K562 (cell line): ENCODE data around the gene DNAJC17. TPM values are rescaled to one million over a fixed set of nuclear protein-coding genes. Genes with fewer than 3 reads are reported as not detected.
A peak's percentile ranks its signal among the peaks of the same experiment; 100 is the strongest.

Experiments used
- AFF1 ChIP-seq, 2 experiments: fragments of 450-650 bp; IDR thresholded peaks; 2 replicates each; pipeline ENCODE4 v1.6.1; 2018; ENCODE audit warnings: mild to moderate bottlenecking in 2 of 2, low read depth in 1 of 2; ENCODE audit not compliant: partially characterized antibody in 2 of 2
- CBFA2T3 ChIP-seq: fragments of 450-650 bp; IDR thresholded peaks from 2 replicates; pipeline ENCODE4 v1.6.1; 2017
- HDAC3 ChIP-seq: fragments of 450-650 bp; IDR thresholded peaks from 2 replicates; pipeline ENCODE4 v1.6.1; 2018; ENCODE audit warnings: borderline replicate concordance, mild to moderate bottlenecking, moderate library complexity; ENCODE audit not compliant: partially characterized antibody
- IRF9 ChIP-seq: fragments of 450-650 bp; IDR thresholded peaks from 2 replicates; pipeline ENCODE4 v1.6.1; 2016; ENCODE audit warnings: missing biosample characterization, missing genetic modification characterization
- NR2C2 ChIP-seq, 2 experiments: fragments of 200-800 bp in 1 of 2; sonication (Bioruptor generic) in 1 of 2; sonication (generic) in 1 of 2; formaldehyde crosslinking in 1 of 2; IDR thresholded peaks; 2 replicates each; pipeline versions ENCODE4 v1.6.1 to v1.8.0; 2016 to 2022; ENCODE audit warnings: mild to moderate bottlenecking in 1 of 2, missing compliant biosample characterization in 1 of 2, missing genetic modification characterization in 1 of 2, missing genetic modification reagents in 1 of 2
- RBM22 ChIP-seq: fragments of 200-400 bp; formaldehyde crosslinking; IDR thresholded peaks from 2 replicates; pipeline ENCODE4 v1.6.1; 2018; ENCODE audit warnings: low read length, low read depth; ENCODE audit not compliant: poor library complexity, severe bottlenecking
- polyA plus RNA-seq, 8 experiments: library from polyadenylated mRNA; depleted of rRNA in 4 of 8; stranded (reverse) in 5 of 8; unstranded in 3 of 8; fragments of >200 nt; fragmentation: Nextera tagmentation in 2 of 8; fragmentation: Illumina TruSeq in 1 of 8; extraction: Ambion mirVana in 2 of 8; extraction: Trizol in 1 of 8; gene quantifications; 2 replicates each; pipeline versions ENCODE4 v1.2.1 to v1.2.3, GENCODE V29; 2011 to 2014; ENCODE audit warnings: inconsistent platforms in 1 of 8, missing spikeins in 1 of 8
- total RNA-seq, 7 experiments: library from RNA; depleted of rRNA in 6 of 7; stranded (reverse); fragments of >200 nt in 6 of 7; fragmentation: Illumina TruSeq in 2 of 7; extraction: Trizol in 2 of 7; gene quantifications; 2 replicates each; pipeline versions ENCODE4 v1.2.1 to v1.2.3, GENCODE V29; 2011 to 2021; ENCODE audit warnings: low replicate concordance in 1 of 7
- TF ChIP-seq, protein P1 (sequence below), 2 experiments: fragments of 450-650 bp; IDR thresholded peaks; 2 replicates each; pipeline ENCODE4 v1.6.1; 2016; ENCODE audit warnings: mild to moderate bottlenecking in 2 of 2, borderline replicate concordance in 1 of 2, low read depth in 1 of 2, moderate library complexity in 1 of 2
- TF ChIP-seq, protein P2 (sequence below): sonication (generic); formaldehyde crosslinking; IDR thresholded peaks from 2 replicates; pipeline ENCODE4 v1.8.0; 2022; ENCODE audit warnings: mild to moderate bottlenecking, missing genetic modification reagents, borderline replicate concordance

The DNAJC17 gene
- total and polyA plus RNA-seq, 9 of the 15 experiments (the other 6 are each of a cell fraction or from before 2014, with no cell fraction given) = 2.4 to 79.4 (median 44.2) TPM

DNA sequence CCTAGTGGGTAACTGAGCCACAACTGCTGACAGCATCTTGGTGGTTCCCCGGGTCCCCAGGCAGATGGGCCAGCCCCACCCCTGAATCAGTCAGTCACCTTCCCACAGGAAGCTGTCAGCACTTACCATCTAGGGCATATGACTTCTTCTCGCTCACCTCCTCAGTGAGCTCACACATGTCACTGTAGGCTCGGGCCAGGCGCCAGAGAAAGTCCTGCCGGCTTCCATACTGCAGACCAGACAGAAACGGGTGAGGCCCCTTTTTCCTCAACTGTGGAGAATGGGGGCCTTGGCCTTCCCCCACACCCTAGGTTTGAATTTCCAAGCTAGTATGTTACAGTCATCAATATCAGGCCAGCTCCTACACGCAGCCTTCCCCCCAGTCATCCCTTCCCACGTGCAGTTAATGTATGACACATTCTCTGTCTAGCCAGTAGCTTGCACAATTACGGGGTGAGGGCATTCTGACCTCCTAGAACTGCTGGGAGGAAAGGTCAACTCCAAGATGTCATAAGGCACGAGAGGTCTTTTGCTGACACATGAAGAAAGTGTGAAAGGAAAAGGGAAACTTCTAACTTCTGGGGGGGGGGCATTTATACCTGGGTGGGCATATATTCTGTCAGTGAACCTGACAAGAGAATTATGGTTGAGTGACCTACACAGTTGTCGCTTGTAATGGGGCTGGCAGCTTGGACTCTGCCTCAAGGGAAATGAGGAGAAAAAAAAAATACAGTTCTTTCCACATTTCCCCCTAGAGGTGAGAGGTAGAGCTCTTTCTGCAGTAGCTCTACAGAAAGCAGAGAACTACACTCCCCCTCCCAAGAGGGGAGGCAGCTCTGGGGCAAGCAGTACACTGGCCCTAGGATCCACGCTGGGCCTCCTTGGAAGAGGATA, 63.1 kb downstream of the DNAJC17 start (continued):
- TF ChIP-seq, protein P1, sequence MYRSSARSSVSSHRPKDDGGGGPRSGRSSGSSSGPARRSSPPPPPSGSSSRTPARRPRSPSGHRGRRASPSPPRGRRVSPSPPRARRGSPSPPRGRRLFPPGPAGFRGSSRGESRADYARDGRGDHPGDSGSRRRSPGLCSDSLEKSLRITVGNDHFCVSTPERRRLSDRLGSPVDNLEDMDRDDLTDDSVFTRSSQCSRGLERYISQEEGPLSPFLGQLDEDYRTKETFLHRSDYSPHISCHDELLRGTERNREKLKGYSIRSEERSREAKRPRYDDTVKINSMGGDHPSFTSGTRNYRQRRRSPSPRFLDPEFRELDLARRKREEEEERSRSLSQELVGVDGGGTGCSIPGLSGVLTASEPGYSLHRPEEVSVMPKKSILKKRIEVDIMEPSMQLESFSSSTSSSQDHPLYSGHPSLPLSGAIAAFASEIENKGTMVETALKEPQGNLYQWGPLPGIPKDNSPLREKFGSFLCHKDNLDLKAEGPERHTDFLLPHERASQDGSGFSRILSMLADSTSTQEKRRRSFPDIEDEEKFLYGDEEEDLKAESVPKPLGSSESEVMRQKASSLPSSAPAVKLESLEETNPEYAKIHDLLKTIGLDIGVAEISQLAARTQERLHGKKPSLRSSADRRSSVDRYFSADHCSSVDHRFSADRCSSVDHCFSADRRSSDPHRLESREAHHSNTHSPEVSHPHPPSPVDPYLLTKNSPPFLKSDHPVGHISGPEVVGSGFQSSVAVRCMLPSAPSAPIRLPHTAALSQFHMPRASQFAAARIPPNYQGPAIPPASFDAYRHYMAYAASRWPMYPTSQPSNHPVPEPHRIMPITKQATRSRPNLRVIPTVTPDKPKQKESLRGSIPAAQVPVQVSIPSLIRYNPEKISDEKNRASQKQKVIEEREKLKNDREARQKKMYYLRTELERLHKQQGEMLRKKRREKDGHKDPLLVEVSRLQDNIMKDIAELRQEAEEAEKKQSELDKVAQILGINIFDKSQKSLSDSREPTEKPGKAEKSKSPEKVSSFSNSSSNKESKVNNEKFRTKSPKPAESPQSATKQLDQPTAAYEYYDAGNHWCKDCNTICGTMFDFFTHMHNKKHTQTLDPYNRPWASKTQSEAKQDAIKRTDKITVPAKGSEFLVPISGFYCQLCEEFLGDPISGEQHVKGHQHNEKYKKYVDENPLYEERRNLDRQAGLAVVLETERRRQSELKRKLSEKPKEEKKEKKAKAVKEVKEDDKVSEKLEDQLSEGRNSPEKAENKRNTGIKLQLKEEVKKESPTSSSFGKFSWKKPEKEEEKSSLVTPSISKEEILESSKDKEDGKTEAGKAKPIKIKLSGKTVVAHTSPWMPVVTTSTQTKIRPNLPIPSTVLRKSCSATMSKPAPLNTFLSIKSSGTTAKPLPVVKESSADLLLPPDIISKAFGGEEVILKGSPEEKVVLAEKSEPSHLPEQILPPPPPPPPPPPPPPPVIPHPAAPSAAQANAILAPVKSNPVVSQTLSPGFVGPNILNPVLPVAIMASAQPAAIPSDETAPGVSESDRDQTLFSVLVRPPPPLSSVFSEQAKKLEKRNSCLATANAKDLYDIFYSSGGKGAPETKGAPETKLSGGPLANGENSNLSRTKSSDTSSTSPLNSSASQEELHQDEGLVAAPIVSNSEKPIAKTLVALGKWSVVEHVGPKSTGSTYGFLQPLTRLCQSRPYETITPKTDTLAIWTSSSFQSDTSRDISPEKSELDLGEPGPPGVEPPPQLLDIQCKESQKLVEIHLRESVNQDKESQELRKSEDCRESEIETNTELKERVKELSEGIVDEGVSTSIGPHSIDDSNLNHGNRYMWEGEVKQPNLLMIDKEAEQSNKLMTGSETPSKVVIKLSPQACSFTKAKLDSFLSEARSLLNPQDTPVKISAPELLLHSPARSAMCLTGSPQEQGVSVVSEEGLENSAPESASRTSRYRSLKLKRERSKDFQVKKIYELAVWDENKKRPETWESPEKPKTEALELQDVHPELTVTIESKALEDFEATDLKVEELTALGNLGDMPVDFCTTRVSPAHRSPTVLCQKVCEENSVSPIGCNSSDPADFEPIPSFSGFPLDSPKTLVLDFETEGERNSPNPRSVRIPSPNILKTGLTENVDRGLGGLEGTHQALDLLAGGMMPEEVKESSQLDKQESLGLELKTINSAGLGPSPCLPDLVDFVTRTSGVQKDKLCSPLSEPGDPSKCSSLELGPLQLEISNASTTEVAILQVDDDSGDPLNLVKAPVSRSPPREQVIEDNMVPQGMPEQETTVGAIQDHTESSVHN (IDR thresholded peaks at IDR 0.05; ENCODE audit: borderline replicate concordance in 1 of 2, low read depth in 1 of 2) = 0 out of 4 replicates have a peak, but pooled peaks of 1 of the 2 experiments have one; percentile 61
- TF ChIP-seq IRF9 (tag) (0 out of 2 replicates have a peak, but pooled peaks have one; percentile 31), CBFA2T3 (peak; percentile 47; the same call in 1 of the 2 replicates), AFF1 (IDR thresholded peaks at IDR 0.05; ENCODE audit: low read depth in 1 of 2, partially characterized antibody in 2 of 2) (no peak), RBM22 (no peak), HDAC3 (peak; percentile 75), NR2C2 (CRISPR knock-in tag; IDR thresholded peaks at IDR 0.05) (no peak), NR2C2 (tag; IDR thresholded peaks at IDR 0.05) (peak; percentile 90)
- TF ChIP-seq, protein P2, sequence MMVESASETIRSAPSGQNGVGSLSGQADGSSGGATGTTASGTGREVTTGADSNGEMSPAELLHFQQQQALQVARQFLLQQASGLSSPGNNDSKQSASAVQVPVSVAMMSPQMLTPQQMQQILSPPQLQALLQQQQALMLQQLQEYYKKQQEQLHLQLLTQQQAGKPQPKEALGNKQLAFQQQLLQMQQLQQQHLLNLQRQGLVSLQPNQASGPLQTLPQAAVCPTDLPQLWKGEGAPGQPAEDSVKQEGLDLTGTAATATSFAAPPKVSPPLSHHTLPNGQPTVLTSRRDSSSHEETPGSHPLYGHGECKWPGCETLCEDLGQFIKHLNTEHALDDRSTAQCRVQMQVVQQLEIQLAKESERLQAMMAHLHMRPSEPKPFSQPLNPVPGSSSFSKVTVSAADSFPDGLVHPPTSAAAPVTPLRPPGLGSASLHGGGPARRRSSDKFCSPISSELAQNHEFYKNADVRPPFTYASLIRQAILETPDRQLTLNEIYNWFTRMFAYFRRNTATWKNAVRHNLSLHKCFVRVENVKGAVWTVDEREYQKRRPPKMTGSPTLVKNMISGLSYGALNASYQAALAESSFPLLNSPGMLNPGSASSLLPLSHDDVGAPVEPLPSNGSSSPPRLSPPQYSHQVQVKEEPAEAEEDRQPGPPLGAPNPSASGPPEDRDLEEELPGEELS = no peak
